Astrocyte (in vitro differentiated cells and primary cell): Measurements from ENCODE around the gene GID8.

Experiments
- CTCF ChIP-seq: IDR thresholded peaks from 2 replicates; pipeline ENCODE4 v1.5.1; 2011; ENCODE audit warnings: low read depth, mild to moderate bottlenecking, inconsistent platforms, low read length, moderate library complexity; ENCODE audit not compliant: insufficient read depth
- EZH2 ChIP-seq: IDR thresholded peaks from 2 replicates; pipeline ENCODE4 v1.6.1; 2012; ENCODE audit warnings: mild to moderate bottlenecking, low read length, inconsistent platforms; ENCODE audit not compliant: insufficient read depth

GRCh38 chr20:62898093-62898964, 39.6 kb upstream of the GID8 start:
- TF ChIP-seq CTCF: no peak
- TF ChIP-seq EZH2: no peak
